DMS53 (cell line): Measurements from ENCODE around the gene NACA.
"Not testable (repeated sequence)": the region's sequence is repeated elsewhere in the genome, so short reads cannot be mapped to it uniquely, and the experiment has no call there.

Source experiments
- DNase-seq: peaks from one replicate; lab custom pipeline; 2025; lab: John Stamatoyannopoulos, UW

The NACA gene

DNA sequence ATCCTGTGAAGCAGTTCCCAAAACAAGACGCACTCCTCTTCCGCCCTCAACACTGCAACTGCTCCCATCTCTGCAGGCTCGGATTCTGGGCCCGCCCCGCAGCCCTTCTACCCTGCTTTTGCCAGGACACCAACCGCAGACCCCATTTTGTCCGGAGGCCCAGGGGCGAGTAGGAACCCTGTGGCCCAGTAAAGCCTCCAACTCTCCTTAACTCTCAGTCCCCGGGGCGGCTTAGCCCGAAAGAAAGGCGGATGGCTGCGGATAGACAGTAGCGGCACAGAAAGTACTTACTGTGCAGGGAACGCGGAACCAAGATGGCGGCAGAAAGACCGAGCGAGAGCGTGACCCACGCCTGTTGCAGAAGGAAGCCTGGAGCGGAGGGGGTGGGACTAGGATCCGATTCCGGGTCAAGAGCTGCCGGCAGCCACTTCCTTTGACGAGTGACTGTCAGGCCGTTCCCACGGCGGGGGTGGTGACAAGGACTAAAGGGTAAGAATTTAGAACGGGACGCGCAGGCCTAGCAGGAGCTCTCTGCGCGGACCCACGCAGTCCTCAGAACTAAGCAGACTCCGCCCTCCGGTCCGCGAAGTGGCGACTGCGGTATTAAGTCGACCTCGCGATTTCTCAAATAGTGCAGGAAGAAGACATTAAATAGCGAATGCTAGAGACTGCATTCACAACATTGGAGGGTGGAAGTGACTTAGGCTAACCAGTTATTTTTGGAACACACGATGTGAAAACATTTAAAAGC is at the start of gene NACA:
NACA (minus strand) TSS at position 328 of the 751 bp plus-strand sequence. CDS start 778 bp downstream, outside the sequence.
- peak; percentile 99 for DNase-seq

GRCh38 chr12:56773113-56773512 is 48.0 kb upstream of the NACA start:
- no peak for DNase-seq

GRCh38 chr12:56772625-56773024 is 47.5 kb upstream of the NACA start:
- DNase-seq = no peak

DNA sequence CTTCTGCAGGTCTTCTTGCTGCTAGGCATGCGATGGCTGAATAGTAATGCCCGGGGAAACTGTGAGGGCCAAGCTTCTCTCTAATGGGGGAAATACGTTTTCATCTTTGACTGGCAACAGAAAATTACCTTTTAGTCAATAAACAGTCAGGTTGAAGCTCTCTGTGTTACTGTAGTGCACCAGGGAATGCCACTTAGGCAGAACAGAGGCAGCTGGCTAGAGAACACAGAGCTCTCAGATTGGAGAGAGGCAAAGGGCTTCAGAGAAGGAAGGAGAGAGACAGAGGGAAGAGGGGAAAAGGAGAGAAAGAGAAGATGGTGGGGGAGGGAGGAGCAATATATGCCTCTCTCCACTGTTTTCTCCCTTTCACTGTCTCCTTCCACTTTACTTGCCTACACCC is 44.8 kb upstream of the NACA start:
- DNase-seq = no peak

DNA sequence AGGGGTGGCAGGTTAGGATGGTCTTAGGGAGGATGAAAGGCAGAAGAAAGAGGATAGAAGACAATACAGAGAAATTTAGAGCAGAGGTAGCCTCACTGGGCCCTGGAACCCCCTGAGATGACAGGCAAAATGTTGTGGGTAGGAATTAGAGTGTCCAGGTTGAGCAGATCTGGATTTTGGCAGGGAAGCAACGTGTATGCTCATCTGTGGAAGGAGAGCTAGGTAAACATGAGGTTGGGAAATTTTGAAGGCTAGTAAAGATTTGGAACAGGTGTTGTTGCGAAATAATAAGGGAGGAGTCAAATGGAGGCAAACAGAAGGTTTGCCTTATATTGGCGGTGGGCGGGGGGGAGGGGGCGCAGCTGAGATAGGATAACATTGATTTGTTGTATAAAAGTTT is 43.3 kb upstream of the NACA start:
- DNase-seq = no peak

- no peak for DNase-seq
These were observed 41.4 kb upstream of the NACA start for GRCh38 chr12:56766535-56766934.

- DNase-seq = no peak
These were observed 38.9 kb upstream of the NACA start for GRCh38 chr12:56763753-56764657.

GRCh38 chr12:56761812-56762211 is 36.7 kb upstream of the NACA start:
- no peak for DNase-seq

GRCh38 chr12:56760460-56760859 is 35.4 kb upstream of the NACA start:
- no peak for DNase-seq

- no peak for DNase-seq
These were observed 34.3 kb upstream of the NACA start for GRCh38 chr12:56759263-56759908.

DNA sequence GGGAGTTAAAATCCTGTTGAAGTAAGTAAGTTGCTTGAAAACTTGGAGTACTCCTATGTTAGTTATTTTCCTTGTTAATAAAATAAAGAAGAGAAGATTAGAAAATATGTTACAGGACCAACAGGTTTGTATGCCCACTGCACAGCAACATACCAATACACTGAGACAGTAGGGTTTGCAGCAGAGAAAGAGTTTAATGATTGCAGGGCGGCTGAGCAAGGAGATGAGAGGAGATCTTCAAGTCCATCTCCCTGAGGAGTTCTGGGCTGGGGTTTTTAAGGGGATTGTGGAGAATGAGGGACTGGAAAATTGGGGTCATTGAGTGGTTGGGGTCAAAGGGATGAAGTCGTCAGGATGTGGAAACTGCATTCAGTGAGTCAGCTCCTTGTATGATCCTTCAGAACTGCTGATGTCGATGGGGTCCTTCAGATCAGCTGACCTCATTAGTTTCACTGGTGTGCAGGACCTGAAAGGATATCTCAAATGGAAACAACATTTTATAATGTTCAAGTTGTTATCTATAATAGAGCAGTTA is 33.7 kb upstream of the NACA start:
- DNase-seq = no peak

- not testable (repeated sequence) for DNase-seq
These were observed 32.9 kb upstream of the NACA start for GRCh38 chr12:56757971-56758370.

GRCh38 chr12:56753566-56753965 is 28.5 kb upstream of the NACA start:
- DNase-seq = no peak

DNA sequence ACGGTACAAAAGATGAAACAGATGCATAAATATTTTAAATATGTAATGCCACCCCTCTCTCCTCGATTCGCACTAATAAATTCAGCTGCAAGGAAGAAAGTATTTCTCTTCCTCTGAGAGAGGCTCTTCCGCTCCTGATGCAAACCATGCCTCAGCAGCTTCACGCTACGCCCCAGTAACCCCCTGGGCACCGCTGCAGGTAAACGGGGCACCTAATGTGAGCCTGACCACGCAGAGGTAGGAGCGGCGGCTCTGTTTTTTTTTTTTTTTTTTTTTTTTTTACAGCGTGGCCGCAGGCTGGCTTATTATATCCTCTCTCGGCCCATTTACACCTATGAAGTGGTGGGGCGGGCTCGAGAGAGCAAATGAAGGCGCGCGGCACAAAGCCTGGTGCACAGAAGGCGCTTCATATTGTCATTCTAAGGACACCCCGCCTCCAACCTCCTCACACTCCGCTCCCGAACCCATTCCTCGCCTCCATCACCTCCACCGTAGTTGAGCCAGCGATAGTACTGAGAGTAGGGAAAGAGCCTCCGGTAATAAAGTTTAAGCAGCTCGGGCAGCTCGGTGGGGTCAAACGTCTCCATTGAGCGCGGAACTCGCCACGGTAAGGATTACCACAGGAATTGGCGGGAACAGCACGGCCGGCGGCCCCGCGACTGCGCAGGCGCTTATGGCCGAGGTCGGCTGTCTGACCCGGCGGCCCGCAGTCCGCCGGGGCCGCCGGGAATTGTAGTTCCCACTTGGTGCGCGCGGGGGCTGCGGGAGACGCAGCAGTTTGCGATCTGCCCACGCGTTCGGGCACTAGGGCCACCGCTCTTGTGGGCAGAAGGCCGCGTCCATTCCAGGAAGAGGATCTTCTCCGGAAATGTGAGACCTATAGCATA is 26.9 kb upstream of the NACA start, which contains the start of gene PRIM1:
PRIM1 (minus strand) TSS at position 612 of the 887 bp plus-strand sequence; CDS start at position 587, 25 bp downstream.
- peak; percentile 96 for DNase-seq

- not testable (repeated sequence) for DNase-seq
These were observed 25.5 kb upstream of the NACA start for GRCh38 chr12:56750596-56750995.

- DNase-seq = no peak
These were observed 24.8 kb upstream of the NACA start for GRCh38 chr12:56749853-56750252.

DNA sequence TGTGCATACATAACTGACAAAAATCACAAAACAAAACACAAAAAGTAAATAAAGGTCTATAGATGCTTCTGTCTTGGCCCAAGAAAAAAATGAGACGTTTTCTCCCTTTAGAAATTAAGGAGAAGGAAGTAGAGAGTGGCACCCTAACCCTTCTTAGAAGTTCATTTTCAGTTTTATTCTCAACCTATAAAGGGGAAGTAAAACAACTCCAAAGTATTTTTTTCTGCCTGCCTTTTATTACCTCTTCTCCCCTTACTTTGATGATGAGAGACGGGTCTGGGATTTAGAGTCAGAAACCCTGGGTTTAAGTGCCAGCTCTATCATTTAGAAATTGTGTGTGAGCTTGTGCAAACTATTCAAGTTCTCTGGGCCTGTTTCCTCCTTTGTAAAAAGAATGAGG is 24.3 kb upstream of the NACA start:
- no peak for DNase-seq

GRCh38 chr12:56728139-56728861 is 3.2 kb upstream of the NACA start:
- DNase-seq = no peak

- not testable (repeated sequence) for DNase-seq
These were observed 1.1 kb upstream of the NACA start for GRCh38 chr12:56726196-56726675.

- peak; percentile 54 for DNase-seq
These were observed 614 bp upstream of the NACA start for GRCh38 chr12:56725723-56726102.

GRCh38 chr12:56724701-56724971 is 463 bp downstream of the NACA start:
- DNase-seq = peak; percentile 56
